AG09309 (cell line): ENCODE measurements around the gene ZCCHC7.

Source experiments
- DNase-seq: peaks from one replicate; pipeline ENCODE4 v3.0.0-alpha.2; 2010; ENCODE audit warnings: low read depth
- H3K4me3 ChIP-seq: 2 replicates; pipeline ENCODE4 v1.5.1; 2011; ENCODE audit warnings: mild to moderate bottlenecking, low read depth, low read length, moderate library complexity; ENCODE audit not compliant: control insufficient read depth
- CTCF ChIP-seq: IDR thresholded peaks from 2 replicates; pipeline ENCODE4 v1.5.1; 2011; ENCODE audit warnings: mild to moderate bottlenecking, low read depth, low read length, inconsistent platforms; ENCODE audit not compliant: insufficient read depth, control insufficient read depth; ENCODE audit errors: missing control alignments

The ZCCHC7 gene

GRCh38 chr9:37262410-37262809, 142.0 kb downstream of the ZCCHC7 start:
- TF ChIP-seq CTCF, result peak; percentile 67
- no peak overlapping the region for H3K4me3 ChIP-seq
- no peak for DNase-seq

- DNase-seq, result no peak
- H3K4me3 ChIP-seq, result no peak overlapping the region
- TF ChIP-seq CTCF, result no peak
These were observed 144.2 kb downstream of the ZCCHC7 start for GRCh38 chr9:37264539-37264938.

- TF ChIP-seq CTCF, result no peak
- no peak overlapping the region for H3K4me3 ChIP-seq
- DNase-seq, result no peak
These were observed 146.3 kb downstream of the ZCCHC7 start for GRCh38 chr9:37266630-37267029.

- no peak for DNase-seq
- no peak for TF ChIP-seq CTCF
- no peak overlapping the region for H3K4me3 ChIP-seq
These were observed 148.8 kb downstream of the ZCCHC7 start for GRCh38 chr9:37269221-37269620.

- no peak overlapping the region for H3K4me3 ChIP-seq
- DNase-seq, result no peak
- TF ChIP-seq CTCF, result no peak
These were observed 151.3 kb downstream of the ZCCHC7 start for GRCh38 chr9:37271679-37272078.

- no peak for DNase-seq
- no peak overlapping the region for H3K4me3 ChIP-seq
- TF ChIP-seq CTCF, result no peak
These were observed 153.2 kb downstream of the ZCCHC7 start for GRCh38 chr9:37273595-37273994.

- no peak overlapping the region for H3K4me3 ChIP-seq
- TF ChIP-seq CTCF, result no peak
- DNase-seq, result no peak
These were observed 161.2 kb downstream of the ZCCHC7 start for GRCh38 chr9:37281541-37281940.
